ENCODE data around the gene ETV3.
"Not testable (repeated sequence)": the region's sequence is repeated elsewhere in the genome, so short reads cannot be mapped to it uniquely, and the experiment has no call there.

ETV3 gene

GRCh38 chr1:157111396-157112165 lies 26.6 kb downstream of the ETV3 start:
- DNase-seq, result no peak

- no peak for DNase-seq
These were observed 27.5 kb downstream of the ETV3 start for GRCh38 chr1:157110686-157111085.

GRCh38 chr1:157110003-157110402 lies 28.2 kb downstream of the ETV3 start:
- no peak for DNase-seq

GRCh38 chr1:157108448-157108847 lies 29.7 kb downstream of the ETV3 start:
- no peak for DNase-seq

- DNase-seq, result no peak
These were observed 30.5 kb downstream of the ETV3 start for GRCh38 chr1:157107702-157108101.

GRCh38 chr1:157106813-157107189 lies 31.4 kb downstream of the ETV3 start:
- no peak for DNase-seq

GRCh38 chr1:157105988-157106812 lies 32.0 kb downstream of the ETV3 start:
- DNase-seq, result no peak

- DNase-seq, result no peak
These were observed 32.8 kb downstream of the ETV3 start for GRCh38 chr1:157105298-157105987.

GRCh38 chr1:157104598-157105293 lies 33.4 kb downstream of the ETV3 start:
- no peak for DNase-seq

- DNase-seq, result no peak
These were observed 34.9 kb downstream of the ETV3 start for GRCh38 chr1:157103268-157103667.

- DNase-seq, result no peak
These were observed 37.0 kb downstream of the ETV3 start for GRCh38 chr1:157101149-157101548.

GRCh38 chr1:157099633-157100009 lies 38.6 kb downstream of the ETV3 start, which contains the start of gene ETV3L:
Gene ETV3L, minus strand, starts transcription at chr1:157099808. Its CDS starts 285 bp downstream, at chr1:157099523.
- DNase-seq, result no peak

- not testable (repeated sequence) for DNase-seq
These were observed 39.1 kb downstream of the ETV3 start for GRCh38 chr1:157098987-157099632.

GRCh38 chr1:157098519-157098918 lies 39.7 kb downstream of the ETV3 start:
- no peak for DNase-seq

GRCh38 chr1:157097692-157098091 lies 40.5 kb downstream of the ETV3 start:
- DNase-seq, result no peak

GRCh38 chr1:157096881-157097280 lies 41.3 kb downstream of the ETV3 start:
- no peak for DNase-seq

GRCh38 chr1:157095551-157095950 lies 42.6 kb downstream of the ETV3 start:
- DNase-seq, result no peak

GRCh38 chr1:157095091-157095490 lies 43.1 kb downstream of the ETV3 start:
- no peak for DNase-seq

- no peak for DNase-seq
These were observed 45.4 kb downstream of the ETV3 start for GRCh38 chr1:157092831-157093230.

GRCh38 chr1:157091668-157092273 lies 46.4 kb downstream of the ETV3 start:
- no peak for DNase-seq

- no peak for DNase-seq
These were observed 47.0 kb downstream of the ETV3 start for GRCh38 chr1:157091186-157091585.

GRCh38 chr1:157090771-157091170 lies 47.4 kb downstream of the ETV3 start:
- no peak for DNase-seq

Measured in CD4-positive, alpha-beta T cell treated with Interleukin-17A for 4 hours (primary cell).